ENCODE data around the gene RFK. TPM values are rescaled to one million over a fixed set of nuclear protein-coding genes. Genes with fewer than 3 reads are reported as not detected.

Gene RFK
- total RNA-seq, 1 donor from 2014 or later: 14.9 TPM

Other genes with a start within 250 kb of the RFK start
- gene GCNT1, start 64.8 kb upstream of the RFK start, total RNA-seq: 12.1 and 15.0 TPM in 2 replicates